Measurements from ENCODE around the gene ZMYM2. TPM values are rescaled to one million over a fixed set of nuclear protein-coding genes. Genes with fewer than 3 reads are reported as not detected.

The ZMYM2 gene
- total and polyA plus RNA-seq, 2 of the 13 experiments (the other 11 are each of a cell fraction or from before 2014, with no cell fraction given), result 22.4 to 40.8 TPM

DNA sequence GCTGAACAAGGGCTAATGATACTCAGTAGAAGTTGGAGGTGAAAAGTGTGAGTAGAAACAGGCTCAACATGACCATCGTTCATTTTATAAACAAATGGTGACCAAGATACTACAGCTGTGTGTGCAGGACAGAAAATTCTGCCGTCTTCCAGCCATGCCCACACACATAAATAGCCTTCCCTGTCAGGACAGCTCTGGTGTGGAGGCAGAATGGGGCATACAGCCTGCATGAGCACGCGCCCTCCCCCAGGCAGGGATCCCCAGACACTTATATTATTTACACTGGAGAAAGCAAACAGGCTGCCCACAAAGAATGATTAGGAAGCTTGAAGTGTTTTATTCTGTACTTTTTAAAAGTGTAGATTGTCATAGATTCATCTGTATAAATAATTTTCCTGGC is 182.0 kb downstream of the ZMYM2 start (continued):
- TF ChIP-seq, protein P1, sequence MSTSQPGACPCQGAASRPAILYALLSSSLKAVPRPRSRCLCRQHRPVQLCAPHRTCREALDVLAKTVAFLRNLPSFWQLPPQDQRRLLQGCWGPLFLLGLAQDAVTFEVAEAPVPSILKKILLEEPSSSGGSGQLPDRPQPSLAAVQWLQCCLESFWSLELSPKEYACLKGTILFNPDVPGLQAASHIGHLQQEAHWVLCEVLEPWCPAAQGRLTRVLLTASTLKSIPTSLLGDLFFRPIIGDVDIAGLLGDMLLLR (CRISPR knock-in tag; IDR thresholded peaks at IDR 0.05), result no peak
- no peak for TF ChIP-seq SIN3B (IDR thresholded peaks at IDR 0.05; ENCODE audit: low read length)
- TF ChIP-seq ZBTB8A (CRISPR knock-in tag; IDR thresholded peaks at IDR 0.05; ENCODE audit: borderline replicate concordance, low read depth), result no peak
- TF ChIP-seq NR1H2 (CRISPR knock-in tag; IDR thresholded peaks at IDR 0.05; ENCODE audit: borderline replicate concordance, low read depth), result no peak
- TF ChIP-seq FOXA3 (CRISPR knock-in tag; IDR thresholded peaks at IDR 0.05), result no peak

Other genes with a start within 250 kb of the ZMYM2 start
- gene PSPC1, start 175.8 kb upstream of the ZMYM2 start, total RNA-seq (2016; rRNA removed; fragmentation: Illumina TruSeq; extraction: Trizol), result 94.0 and 99.4 TPM in 2 replicates
- gene PSPC1, start 175.8 kb upstream of the ZMYM2 start, polyA plus RNA-seq (2011; rRNA removed), result 29.7 and 33.5 TPM in 2 replicates
- gene ZMYM5, start 95.1 kb upstream of the ZMYM2 start, total RNA-seq (2016; rRNA removed; fragmentation: Illumina TruSeq; extraction: Trizol), result 9.4 and 9.8 TPM in 2 replicates
- gene ZMYM5, start 95.1 kb upstream of the ZMYM2 start, polyA plus RNA-seq (2011; rRNA removed), result 5.3 and 7.8 TPM in 2 replicates
- gene GJA3, start 202.3 kb downstream of the ZMYM2 start, total RNA-seq (2016; rRNA removed; fragmentation: Illumina TruSeq; extraction: Trizol), result 0.03 and 0.04 TPM in 2 replicates
- 0.01 and 0.04 TPM in 2 replicates for gene GJA3, start 202.3 kb downstream of the ZMYM2 start, polyA plus RNA-seq (2011; rRNA removed)
- 0.18 TPM in 1 of 2 replicates, not detected in the other for gene GJB2, start 234.2 kb downstream of the ZMYM2 start, total RNA-seq (2016; rRNA removed; fragmentation: Illumina TruSeq; extraction: Trizol)
- gene GJB2, start 234.2 kb downstream of the ZMYM2 start, polyA plus RNA-seq (2011; rRNA removed), result 0.08 and 0.15 TPM in 2 replicates